DOHH2 (cell line): ENCODE data around the gene MUSTN1.

Source experiments
- H3F3A ChIP-seq: fragments of 200-600 bp; sonication (generic), shearing (Covaris generic); 2 replicates; pipeline ENCODE4 v1.6.0; 2016; ENCODE audit warnings: antibody characterized with exemption, mild to moderate bottlenecking; ENCODE audit not compliant: control insufficient read depth, insufficient read depth
- H3K27ac ChIP-seq: fragments of 200-600 bp; sonication (generic); 2 replicates; pipeline ENCODE4 v1.5.1; 2014; ENCODE audit warnings: low read depth, mild to moderate bottlenecking, low read length, moderate library complexity
- H3K27me3 ChIP-seq: fragments of 200-600 bp; sonication (generic); 2 replicates; pipeline ENCODE4 v1.6.1; 2014; ENCODE audit warnings: mild to moderate bottlenecking, low read length, mixed read lengths; ENCODE audit not compliant: control insufficient read depth
- H3K36me3 ChIP-seq: fragments of 200-600 bp; sonication (generic); 2 replicates; pipeline ENCODE4 v1.6.1; 2014; ENCODE audit warnings: mild to moderate bottlenecking, low read length, moderate library complexity, mixed read lengths; ENCODE audit not compliant: control insufficient read depth
- H3K4me1 ChIP-seq: fragments of 200-600 bp; sonication (generic); 2 replicates; pipeline ENCODE4 v1.6.1; 2014; ENCODE audit warnings: mild to moderate bottlenecking, low read length, mixed read lengths; ENCODE audit not compliant: control insufficient read depth
- H3K4me2 ChIP-seq: fragments of 200-600 bp; sonication (generic); 2 replicates; pipeline ENCODE4 v1.6.0; 2014; ENCODE audit warnings: mild to moderate bottlenecking, low read length, moderate library complexity
- H3K4me3 ChIP-seq: fragments of 200-600 bp; sonication (generic); 2 replicates; pipeline ENCODE4 v1.5.1; 2014; ENCODE audit warnings: mild to moderate bottlenecking, low read length, mixed read lengths
- H3K79me2 ChIP-seq: fragments of 200-600 bp; sonication (generic); 2 replicates; pipeline ENCODE4 v1.6.1; 2014; ENCODE audit warnings: mild to moderate bottlenecking, low read length, mixed read lengths; ENCODE audit not compliant: control insufficient read depth
- H3K9me2 ChIP-seq: fragments of 200-600 bp; sonication (generic); replicated peaks from 2 replicates; pipeline ENCODE4 v1.6.1; 2014; ENCODE audit warnings: mild to moderate bottlenecking, low read length, mixed read lengths; ENCODE audit not compliant: control insufficient read depth
- H3K9me3 ChIP-seq: fragments of 200-600 bp; sonication (generic); 2 replicates; pipeline ENCODE4 v1.6.1; 2014; ENCODE audit warnings: antibody characterized with exemption, low read length, mixed read lengths; ENCODE audit not compliant: control insufficient read depth, insufficient read depth
- H4K20me1 ChIP-seq: fragments of 200-600 bp; sonication (generic); 2 replicates; pipeline ENCODE4 v1.6.0; 2014; ENCODE audit warnings: low read depth, mild to moderate bottlenecking, antibody characterized with exemption, low read length, moderate library complexity; ENCODE audit not compliant: control insufficient read depth, insufficient read depth
- EZH2phosphoT487 ChIP-seq: fragments of 200-600 bp; sonication (generic); IDR thresholded peaks from 2 replicates; pipeline ENCODE4 v1.6.1; 2017; ENCODE audit warnings: borderline replicate concordance, mild to moderate bottlenecking, antibody characterized with exemption, low read length, moderate library complexity, mixed read lengths
- TF ChIP-seq, protein P1 (sequence below): fragments of 200-600 bp; sonication (generic); IDR thresholded peaks from one replicate; pipeline ENCODE4 v1.5.1; 2014; ENCODE audit warnings: antibody characterized with exemption, mild to moderate bottlenecking, low read depth, low read length; ENCODE audit not compliant: poor library complexity, severe bottlenecking

MUSTN1 gene

DNA sequence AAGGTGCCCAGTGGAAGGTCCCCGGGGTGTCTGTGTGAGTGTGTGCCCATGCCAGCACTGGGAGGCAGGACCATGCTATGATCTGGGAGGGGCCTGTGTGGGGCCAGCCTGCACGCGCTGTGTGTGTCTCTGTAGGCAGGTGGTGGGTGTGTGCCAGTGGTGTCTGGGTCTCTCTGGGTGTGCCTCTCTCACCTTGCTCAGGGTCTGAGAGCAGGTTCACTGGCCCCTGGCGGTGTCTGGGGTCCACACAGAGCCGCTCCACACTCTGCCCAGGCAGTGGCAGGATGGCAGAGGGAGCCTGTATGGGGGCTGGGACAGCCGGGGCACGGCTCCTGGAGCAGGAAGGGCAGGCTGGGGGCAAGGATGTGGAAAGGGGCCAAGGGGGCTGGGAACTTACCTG lies 17.0 kb downstream of the MUSTN1 start:
- H4K20me1 ChIP-seq = no peaks in the 10 kb centered on the region; the same call in 1 of the 2 replicates
- H3K9me3 ChIP-seq = no peaks in the 10 kb centered on the region
- H3K4me3 ChIP-seq = no peak overlapping the region
- no peak overlapping the region for H3K4me2 ChIP-seq
- H3K27me3 ChIP-seq = no peaks in the 10 kb centered on the region
- no peaks in the 10 kb centered on the region for H3K4me1 ChIP-seq
- H3K9me2 ChIP-seq = no peaks in the 10 kb centered on the region
- H3F3A ChIP-seq = no peaks in the 10 kb centered on the region
- H3K27ac ChIP-seq = no peak overlapping the region
- no peaks in the 10 kb centered on the region for H3K79me2 ChIP-seq
- no peak for TF ChIP-seq EZH2phosphoT487
- TF ChIP-seq, protein P1, sequence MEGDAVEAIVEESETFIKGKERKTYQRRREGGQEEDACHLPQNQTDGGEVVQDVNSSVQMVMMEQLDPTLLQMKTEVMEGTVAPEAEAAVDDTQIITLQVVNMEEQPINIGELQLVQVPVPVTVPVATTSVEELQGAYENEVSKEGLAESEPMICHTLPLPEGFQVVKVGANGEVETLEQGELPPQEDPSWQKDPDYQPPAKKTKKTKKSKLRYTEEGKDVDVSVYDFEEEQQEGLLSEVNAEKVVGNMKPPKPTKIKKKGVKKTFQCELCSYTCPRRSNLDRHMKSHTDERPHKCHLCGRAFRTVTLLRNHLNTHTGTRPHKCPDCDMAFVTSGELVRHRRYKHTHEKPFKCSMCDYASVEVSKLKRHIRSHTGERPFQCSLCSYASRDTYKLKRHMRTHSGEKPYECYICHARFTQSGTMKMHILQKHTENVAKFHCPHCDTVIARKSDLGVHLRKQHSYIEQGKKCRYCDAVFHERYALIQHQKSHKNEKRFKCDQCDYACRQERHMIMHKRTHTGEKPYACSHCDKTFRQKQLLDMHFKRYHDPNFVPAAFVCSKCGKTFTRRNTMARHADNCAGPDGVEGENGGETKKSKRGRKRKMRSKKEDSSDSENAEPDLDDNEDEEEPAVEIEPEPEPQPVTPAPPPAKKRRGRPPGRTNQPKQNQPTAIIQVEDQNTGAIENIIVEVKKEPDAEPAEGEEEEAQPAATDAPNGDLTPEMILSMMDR = no peak
- no peaks in the 10 kb centered on the region for H3K36me3 ChIP-seq

DNA sequence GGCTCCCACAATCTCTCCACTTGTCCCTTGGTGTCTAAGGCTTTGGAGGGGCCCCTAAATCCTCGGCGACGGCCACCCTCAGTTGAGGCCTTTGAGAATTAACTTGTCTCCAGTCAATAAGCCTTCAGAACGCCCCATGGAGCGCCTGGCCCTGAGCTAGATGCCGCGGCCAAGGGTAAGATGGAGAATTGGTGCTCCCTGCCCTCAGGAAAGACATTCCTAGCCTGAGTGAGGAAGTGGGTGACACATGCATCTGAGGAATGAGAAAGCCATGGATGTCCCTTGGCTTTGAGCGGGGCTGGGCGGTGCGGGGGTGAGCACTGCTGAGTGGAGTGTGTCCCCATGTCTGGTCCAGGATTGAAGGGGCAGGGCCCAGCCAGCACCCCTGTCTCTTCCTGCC lies 17.6 kb downstream of the MUSTN1 start:
- TF ChIP-seq EZH2phosphoT487 = no peak
- TF ChIP-seq, protein P1 = no peak
- H4K20me1 ChIP-seq = no peaks in the 10 kb centered on the region; the same call in 1 of the 2 replicates
- H3K27ac ChIP-seq = no peak overlapping the region
- H3K9me2 ChIP-seq = no peaks in the 10 kb centered on the region
- no peak overlapping the region for H3K4me3 ChIP-seq
- H3K79me2 ChIP-seq = no peaks in the 10 kb centered on the region
- H3F3A ChIP-seq = no peaks in the 10 kb centered on the region
- H3K27me3 ChIP-seq = no peaks in the 10 kb centered on the region
- no peak overlapping the region for H3K4me2 ChIP-seq
- no peaks in the 10 kb centered on the region for H3K36me3 ChIP-seq
- no peaks in the 10 kb centered on the region for H3K9me3 ChIP-seq
- no peaks in the 10 kb centered on the region for H3K4me1 ChIP-seq

DNA sequence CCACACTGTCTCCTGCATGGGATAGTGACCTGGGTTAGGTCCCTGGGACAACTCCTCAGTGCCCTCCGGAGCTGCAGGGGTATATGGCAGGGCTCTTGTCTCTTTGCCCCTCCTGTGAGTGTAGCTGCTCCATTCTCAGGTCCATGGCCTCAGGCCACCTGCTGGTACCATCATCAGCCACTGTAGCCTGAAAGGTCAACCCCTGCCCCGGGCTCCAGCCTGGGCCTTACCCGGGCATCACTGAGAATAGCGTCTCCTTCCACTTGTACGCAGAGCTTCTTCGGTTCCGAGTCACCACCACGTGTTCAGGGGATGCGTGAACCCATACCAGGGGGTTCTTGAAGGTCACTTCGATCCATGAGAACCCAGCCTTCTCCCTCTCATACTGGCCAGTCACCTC lies 18.2 kb downstream of the MUSTN1 start:
- no peaks in the 10 kb centered on the region for H3K79me2 ChIP-seq
- no peaks in the 10 kb centered on the region for H3K9me2 ChIP-seq
- TF ChIP-seq EZH2phosphoT487 = no peak
- TF ChIP-seq, protein P1 = no peak
- H3F3A ChIP-seq = no peaks in the 10 kb centered on the region
- no peaks in the 10 kb centered on the region for H3K27me3 ChIP-seq
- H3K36me3 ChIP-seq = no peaks in the 10 kb centered on the region
- H3K4me3 ChIP-seq = no peak overlapping the region
- no peak overlapping the region for H3K4me2 ChIP-seq
- no peaks in the 10 kb centered on the region for H3K9me3 ChIP-seq
- no peaks in the 10 kb centered on the region; the same call in 1 of the 2 replicates for H4K20me1 ChIP-seq
- H3K4me1 ChIP-seq = no peaks in the 10 kb centered on the region
- no peak overlapping the region for H3K27ac ChIP-seq
